22Rv1 (cell line): ENCODE measurements around the gene TLR7.

Experiments used
- H3K27ac ChIP-seq: fragments of 450-650 bp; 2 replicates; pipeline ENCODE4 v1.5.1; 2017
- ZFX ChIP-seq: fragments of 450-650 bp; IDR thresholded peaks from 2 replicates; pipeline ENCODE4 v1.6.1; 2017; ENCODE audit warnings: antibody characterized with exemption, borderline replicate concordance
- TF ChIP-seq, protein P1 (sequence below): fragments of 450-650 bp; IDR thresholded peaks from 2 replicates; pipeline ENCODE4 v1.5.1; 2017; ENCODE audit warnings: mild to moderate bottlenecking

Gene TLR7

GRCh38 chrX:12843668-12844279, 23.1 kb upstream of the TLR7 start:
- no peak overlapping the region for H3K27ac ChIP-seq
- TF ChIP-seq ZFX = no peak
- TF ChIP-seq, protein P1, sequence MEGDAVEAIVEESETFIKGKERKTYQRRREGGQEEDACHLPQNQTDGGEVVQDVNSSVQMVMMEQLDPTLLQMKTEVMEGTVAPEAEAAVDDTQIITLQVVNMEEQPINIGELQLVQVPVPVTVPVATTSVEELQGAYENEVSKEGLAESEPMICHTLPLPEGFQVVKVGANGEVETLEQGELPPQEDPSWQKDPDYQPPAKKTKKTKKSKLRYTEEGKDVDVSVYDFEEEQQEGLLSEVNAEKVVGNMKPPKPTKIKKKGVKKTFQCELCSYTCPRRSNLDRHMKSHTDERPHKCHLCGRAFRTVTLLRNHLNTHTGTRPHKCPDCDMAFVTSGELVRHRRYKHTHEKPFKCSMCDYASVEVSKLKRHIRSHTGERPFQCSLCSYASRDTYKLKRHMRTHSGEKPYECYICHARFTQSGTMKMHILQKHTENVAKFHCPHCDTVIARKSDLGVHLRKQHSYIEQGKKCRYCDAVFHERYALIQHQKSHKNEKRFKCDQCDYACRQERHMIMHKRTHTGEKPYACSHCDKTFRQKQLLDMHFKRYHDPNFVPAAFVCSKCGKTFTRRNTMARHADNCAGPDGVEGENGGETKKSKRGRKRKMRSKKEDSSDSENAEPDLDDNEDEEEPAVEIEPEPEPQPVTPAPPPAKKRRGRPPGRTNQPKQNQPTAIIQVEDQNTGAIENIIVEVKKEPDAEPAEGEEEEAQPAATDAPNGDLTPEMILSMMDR = no peak

- no peak for TF ChIP-seq ZFX
- TF ChIP-seq, protein P1 = no peak
- no peak overlapping the region for H3K27ac ChIP-seq
These were observed 22.6 kb upstream of the TLR7 start for GRCh38 chrX:12844319-12844718.

DNA sequence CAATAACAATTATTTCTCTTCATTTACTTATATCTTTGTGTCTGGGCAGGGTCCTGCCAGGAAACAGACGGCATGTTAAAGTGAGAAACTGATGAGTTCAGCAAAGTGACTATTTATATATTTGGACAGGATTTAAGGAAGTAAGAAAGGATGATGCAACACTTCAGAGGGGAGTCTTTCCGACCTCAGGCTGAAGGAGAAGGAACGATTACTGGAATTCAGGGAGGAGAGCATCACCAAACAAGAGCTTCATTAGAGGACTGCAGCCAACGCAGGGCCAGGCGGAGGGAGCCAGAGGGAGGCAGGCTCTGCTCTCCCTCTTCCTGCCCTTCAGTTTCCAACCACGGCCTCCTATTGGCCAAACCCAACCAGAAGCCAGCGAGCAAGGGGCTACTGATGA, 1.5 kb upstream of the TLR7 start:
- TF ChIP-seq ZFX = no peak
- TF ChIP-seq, protein P1 = no peak
- no peak overlapping the region for H3K27ac ChIP-seq

- TF ChIP-seq ZFX = no peak
- TF ChIP-seq, protein P1 = no peak
- no peak overlapping the region for H3K27ac ChIP-seq
These were observed 813 bp downstream of the TLR7 start for GRCh38 chrX:12867685-12868084.

- no peak overlapping the region for H3K27ac ChIP-seq
- TF ChIP-seq, protein P1 = no peak
- no peak for TF ChIP-seq ZFX
These were observed 1.9 kb downstream of the TLR7 start for GRCh38 chrX:12868747-12869146.

- TF ChIP-seq, protein P1 = no peak
- TF ChIP-seq ZFX = no peak
- H3K27ac ChIP-seq = no peak overlapping the region
These were observed 4.4 kb downstream of the TLR7 start for GRCh38 chrX:12871257-12871656.

- no peak overlapping the region for H3K27ac ChIP-seq
- TF ChIP-seq, protein P1 = no peak
- no peak for TF ChIP-seq ZFX
These were observed 5.9 kb downstream of the TLR7 start for GRCh38 chrX:12872741-12873140.
